HG03060 (cell line): ENCODE data around the gene C21orf91.

ENCODE experiments used
- ATAC-seq: cut with Tn5 transposase; IDR thresholded peaks from one replicate; pipeline ENCODE4 v1.9.1; 2021; ENCODE audit warnings: low read depth, moderate number of reproducible peaks; ENCODE audit not compliant: unreplicated experiment

The C21orf91 gene

DNA sequence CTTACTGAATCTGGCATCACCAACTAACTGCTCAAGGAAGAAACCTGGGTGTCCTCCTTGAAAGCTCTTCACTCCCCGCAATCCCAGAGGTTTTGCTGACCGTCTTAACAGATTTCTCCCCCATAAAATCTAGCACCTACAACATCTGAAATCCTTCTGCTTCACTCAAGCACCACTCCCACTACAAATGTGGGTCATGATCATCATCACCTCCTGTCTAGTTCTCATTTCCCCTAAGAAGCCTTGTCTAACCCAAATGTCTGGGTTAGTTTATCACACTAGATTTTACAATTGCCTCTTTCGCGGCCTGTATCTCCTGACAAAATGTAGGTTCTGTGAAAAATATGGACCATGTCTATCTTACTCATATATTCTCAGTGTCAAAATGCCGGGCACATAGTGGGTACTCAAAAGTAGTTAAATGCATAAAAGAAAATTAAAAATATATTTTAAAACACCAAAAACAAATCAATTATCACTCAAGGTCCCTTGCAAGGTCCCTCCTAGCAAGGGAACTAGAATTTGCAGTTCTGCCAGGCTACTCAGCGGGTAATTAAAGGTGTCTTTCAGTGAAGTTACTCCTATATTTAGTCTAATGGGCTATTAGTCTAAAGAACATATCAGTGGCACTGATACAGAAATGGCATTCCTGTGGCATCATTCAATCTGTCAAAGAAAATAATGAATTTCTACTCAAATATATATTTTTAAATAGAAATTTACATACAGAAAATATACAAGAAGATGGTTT lies 19.6 kb downstream of the C21orf91 start:
- ATAC-seq: no peak

- ATAC-seq: no peak
Observed at GRCh38 chr21:17798796-17799195, 20.4 kb downstream of the C21orf91 start.

DNA sequence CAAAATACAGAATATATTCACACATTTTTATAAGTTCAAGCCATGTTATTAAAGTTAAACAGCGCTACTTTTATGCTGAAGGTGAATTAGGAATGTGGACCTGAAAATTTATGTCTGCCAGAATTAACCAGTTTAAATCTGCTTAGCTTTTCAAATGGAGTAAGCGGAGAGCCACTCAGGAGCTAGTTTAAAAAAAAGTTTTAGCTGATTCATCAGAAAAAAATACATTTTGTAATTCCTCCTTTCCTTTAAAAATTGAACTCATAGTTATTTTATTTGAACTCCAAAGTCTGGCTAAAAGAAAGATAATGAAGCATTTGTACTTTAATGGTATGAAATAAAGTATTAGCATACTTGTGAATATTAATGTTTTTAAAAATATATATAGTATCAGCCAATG lies 21.2 kb downstream of the C21orf91 start:
- no peak for ATAC-seq

DNA sequence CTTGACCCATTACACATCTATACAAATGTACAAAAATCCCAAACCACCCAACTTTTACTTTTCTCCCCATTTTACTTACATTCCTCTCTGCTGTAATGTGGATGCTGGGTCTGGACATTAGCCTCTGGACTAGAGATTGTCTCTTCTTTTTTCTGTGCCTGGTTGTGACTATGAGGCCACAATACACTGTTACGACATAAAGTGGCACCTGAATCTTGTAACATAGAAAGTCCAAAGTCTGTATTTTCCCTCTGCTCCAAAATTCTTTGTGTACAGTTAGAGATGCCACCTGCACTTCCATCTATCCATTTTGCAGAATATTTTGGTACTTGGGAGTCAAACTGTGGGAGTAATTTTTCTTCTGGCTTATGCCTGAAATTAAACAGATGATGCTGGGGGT lies 22.7 kb downstream of the C21orf91 start:
- no peak for ATAC-seq

DNA sequence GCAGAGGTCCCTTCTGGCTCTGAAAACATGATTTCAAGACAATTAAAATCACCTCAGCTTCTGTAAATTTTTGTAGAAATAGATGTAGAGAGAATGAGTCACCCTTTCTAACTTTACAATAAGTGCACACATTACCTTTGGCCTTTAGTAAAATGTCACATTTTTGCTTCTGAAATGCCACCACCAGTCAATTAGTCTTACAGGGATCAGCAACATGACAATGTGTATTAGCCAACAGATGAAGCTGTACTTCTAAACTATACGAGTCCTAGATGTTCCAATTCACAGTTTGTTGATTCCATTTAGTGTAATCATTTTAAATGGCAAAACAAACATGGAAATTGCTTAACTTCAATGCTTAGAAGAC lies 23.1 kb downstream of the C21orf91 start:
- no peak for ATAC-seq

- ATAC-seq: no peak
Observed at GRCh38 chr21:17795146-17796036, 23.8 kb downstream of the C21orf91 start.

DNA sequence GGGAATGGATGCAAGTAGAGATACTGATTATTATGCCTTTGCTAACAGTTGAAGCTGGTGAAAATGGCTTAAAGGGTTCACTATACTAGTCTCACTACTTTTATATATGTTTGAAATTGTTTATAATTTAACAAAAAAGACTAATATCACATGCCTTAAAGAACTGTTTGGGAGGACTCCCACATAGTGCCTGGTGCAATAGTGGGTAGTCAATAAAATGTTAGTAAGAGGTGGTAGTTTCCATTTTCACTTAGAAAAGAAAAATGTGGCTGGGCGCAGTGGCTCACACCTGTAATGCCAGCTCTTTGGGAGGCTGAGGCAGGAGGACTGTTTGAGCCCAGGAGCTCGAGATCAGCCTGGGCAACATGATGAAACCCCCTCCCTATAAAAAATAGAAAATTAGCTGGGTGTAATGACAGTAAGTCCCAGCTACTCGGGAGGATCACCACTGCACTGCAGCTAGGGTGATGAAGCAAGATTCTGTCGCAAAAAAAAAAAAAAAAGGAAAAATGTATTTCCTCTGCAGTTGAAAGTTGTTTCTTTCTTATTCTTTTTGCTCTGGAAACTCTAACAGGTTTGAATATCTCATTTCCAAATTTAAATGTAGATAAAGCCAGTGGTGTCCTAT lies 24.5 kb downstream of the C21orf91 start:
- no peak for ATAC-seq

DNA sequence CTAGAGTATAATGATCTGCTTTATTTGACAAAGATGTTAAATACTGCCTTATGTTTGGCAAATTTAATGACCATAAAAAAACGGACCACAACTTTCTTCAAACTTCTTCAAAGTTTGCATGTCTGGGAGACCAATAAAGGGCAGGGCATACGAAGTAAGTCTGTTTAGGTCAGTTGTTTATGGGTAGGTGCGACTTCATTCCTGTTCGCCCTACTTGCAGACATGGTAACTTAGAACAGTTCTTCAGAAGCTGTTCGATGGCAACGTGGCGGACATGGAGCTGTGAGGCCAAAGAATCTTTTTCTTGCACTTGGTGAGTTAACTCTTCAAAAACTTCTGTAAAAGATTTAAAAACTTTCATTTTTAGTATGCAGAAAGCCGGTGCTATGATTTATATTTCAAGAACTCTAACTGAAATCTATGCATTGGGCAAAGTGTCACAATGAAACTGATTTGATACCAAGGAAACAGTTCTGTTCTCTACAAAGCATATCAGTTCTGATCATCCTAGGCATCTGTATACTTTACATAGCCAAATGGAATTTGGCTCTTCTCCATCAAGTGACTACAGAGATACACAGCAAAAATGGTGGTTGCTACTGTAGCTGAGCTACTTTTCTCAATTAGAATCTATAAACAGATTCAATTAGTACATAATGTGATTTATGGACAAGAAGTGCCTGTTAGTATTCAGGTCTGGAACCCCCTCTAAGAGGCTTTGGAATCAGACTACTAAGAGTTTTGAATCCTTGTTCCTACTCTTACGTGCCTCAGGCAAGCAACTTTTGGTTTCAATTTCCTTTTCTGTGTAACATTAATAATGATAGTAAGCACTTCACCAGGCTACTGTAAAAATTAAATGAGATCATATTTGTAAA lies 25.7 kb downstream of the C21orf91 start:
- ATAC-seq: peak; percentile 44

DNA sequence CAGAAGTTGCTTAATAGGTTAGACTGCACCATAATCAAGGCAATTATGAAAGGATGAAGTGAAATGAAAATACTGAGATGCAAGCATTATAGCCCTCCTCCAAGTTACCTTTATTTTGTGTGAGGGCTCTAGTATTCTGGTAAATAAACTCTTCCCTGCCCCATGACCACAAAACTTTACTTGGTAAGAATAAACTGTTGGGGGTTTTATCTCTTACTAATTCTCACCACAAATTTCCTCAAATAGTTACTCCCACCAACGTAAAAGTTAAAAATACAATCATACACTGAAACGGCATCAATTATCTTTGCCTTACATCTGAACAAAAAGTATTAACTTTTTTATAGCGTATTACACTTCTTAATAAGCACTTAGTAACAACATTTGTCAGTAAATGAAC lies 29.5 kb downstream of the C21orf91 start:
- ATAC-seq: no peak

DNA sequence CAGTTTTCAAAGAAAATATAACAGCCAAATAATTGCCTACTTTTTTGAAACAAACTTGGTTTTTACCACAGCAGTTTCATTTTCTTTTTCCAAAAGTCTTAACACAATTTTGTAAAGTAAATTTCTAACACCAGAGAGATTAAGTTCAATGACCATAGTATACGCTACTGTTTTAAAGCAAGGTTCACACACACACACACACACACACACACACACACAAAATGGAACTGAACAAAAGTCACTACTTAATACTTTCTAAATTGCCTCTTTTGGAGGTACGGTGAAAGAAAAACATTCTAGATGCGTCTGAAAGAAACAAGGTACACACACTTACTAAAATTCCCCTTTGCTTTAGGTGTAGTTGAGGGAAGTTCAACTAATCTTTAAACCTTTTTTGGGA lies 30.1 kb downstream of the C21orf91 start:
- ATAC-seq: no peak

DNA sequence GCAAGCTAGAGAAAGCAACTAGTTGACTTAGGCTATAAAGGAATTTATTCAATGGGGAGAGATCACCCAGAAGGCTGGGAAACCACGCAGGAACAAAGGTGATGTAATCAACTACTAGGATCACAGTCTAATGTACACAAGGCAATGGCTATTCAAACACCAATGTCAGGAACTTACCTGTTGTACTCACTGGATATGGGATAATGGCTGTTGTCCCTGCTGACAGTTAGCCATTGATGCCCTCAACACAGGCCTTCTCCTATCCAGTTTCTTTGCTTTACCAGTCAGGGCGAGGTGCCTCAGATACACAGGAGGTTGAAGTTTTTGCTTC lies 32.3 kb downstream of the C21orf91 start:
- no peak for ATAC-seq

DNA sequence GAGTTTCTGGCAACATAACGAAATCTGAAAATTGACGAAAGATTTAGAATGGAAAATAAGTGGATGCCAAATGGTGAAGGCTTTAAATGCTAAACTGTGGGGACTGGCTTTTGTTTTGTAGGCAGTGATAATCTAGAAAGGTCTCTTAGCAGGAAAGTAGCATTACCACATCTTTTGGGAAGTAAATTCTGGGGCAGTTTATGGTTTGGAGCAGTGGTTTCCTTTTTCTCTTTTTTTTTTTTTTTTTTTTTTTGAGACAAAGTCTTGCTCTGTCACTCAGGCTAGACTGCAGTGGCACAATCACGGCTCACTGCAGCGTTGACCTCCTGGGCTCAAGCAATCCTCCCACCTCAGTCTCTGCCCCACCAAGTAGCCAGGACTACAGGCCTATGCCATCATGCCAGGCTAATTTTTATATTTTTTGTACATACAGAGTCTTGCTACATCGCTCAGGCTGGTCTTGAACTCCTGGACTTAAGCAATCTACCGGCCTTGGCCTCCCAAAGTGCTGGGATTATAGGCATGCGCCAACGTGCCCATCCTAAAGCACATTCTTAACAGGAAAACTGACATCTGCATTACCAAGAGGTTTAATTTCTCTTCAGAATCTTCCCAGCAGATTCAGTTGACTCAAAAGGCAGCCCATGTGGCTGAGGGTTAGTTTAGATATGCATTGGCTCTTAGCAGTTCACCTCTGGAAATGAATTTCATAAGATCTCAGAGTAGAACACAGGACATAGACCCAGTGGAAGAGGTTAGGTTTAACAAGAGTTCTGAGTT lies 32.9 kb downstream of the C21orf91 start:
- no peak for ATAC-seq

GRCh38 chr21:17785403-17785788 lies 33.8 kb downstream of the C21orf91 start:
- no peak for ATAC-seq

- peak; percentile 40 for ATAC-seq
Observed at GRCh38 chr21:17784604-17785402, 34.4 kb downstream of the C21orf91 start.

DNA sequence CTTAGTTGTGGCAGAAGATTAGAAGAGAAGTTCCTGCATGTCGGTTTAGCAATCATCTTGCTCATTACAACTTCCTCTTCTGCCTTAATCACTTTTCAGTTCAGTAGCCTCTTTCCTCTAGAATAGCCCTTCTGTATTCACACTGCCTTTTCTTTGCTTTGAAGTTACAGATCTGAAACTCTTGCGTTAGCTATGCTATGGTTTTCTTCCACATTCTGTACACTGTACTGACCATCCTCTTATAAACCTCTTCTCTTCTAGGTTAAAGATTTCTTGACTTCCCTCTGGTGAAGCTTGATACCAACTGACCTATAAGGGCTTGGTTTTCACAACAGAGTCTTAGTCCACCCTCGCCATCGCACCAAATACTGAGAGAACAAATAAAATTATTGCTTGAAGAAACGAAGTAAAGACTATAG lies 35.0 kb downstream of the C21orf91 start:
- peak; percentile 31 for ATAC-seq

DNA sequence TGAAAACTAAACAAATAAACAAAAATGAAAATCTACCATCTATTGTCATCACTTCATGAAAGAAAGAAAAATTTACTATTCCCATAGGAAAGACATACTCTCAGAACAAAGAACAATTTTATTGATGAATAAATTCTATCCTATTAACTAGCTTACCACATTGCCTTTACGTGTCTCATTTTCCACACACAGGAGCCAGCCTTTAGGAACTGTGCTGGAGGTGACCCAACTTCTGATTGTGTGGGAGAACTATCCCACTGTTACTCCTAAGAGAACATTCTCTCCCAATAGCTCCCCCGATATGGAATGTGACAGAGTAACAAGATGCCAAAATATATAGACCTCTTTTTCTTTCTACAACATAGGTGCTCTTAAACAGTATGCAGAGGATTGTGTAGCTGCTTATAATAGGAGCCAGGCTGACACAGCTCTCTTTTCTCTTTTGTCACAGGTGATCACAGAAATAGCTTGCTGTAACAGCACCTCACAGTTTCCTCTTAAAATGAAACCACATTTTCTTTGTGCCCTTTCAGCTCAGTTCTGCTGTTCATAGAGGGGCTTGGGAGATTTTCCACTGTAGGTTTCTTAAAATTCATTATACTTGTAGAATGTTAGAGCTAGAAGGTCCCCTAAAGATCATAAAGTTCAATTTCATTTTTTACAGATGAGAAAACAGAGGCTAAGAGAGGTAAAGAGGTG lies 35.5 kb downstream of the C21orf91 start:
- peak; percentile 21 for ATAC-seq

DNA sequence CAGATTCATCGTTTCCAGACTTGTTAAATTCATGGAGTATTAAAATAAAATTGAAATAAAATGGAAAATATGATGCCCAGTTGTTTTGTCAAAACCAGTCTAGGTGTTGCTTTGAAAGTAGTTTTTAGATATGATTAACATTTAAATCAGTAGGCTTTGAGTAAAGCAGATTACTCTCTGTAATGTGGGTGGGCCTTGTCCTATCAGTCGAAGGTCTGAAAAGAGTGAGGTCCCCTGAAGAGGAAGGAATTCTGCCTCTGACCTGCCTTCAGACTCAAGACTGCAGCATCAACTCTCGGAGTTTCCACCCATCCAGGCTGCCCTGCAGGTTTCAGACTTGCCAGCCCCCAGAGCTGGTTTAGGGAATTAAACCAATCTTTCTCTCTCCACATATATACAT lies 36.2 kb downstream of the C21orf91 start:
- no peak for ATAC-seq

DNA sequence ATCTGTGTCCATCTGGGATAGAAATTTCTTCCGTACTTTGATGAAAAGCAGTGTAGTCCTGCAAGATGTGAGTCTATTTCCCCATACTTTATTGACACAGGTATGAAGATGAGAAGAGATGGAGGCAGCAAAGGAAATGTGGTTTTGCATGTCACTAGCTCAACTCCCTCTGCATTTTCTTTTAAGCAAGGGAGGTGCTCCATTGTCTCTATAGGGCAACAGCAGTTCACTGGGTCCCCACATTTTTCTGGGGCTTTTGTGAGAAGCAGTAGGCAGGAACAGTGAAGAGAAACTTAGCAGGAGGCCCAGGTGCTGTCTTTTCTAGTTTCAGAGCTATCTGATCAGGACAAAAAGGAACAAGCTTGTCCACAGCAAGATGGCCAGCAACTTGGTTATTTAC lies 37.1 kb downstream of the C21orf91 start:
- ATAC-seq: no peak
